Glomerular visceral epithelial cell (primary cell): ENCODE data around the gene SDR42E2.
"Not testable (repeated sequence)": the region's sequence is repeated elsewhere in the genome, so short reads cannot be mapped to it uniquely, and the experiment has no call there.

Source experiments
- DNase-seq: peaks from one replicate; pipeline ENCODE4 v3.0.0-alpha.2; 2016; ENCODE audit errors: extremely low spot score

The SDR42E2 gene

DNA sequence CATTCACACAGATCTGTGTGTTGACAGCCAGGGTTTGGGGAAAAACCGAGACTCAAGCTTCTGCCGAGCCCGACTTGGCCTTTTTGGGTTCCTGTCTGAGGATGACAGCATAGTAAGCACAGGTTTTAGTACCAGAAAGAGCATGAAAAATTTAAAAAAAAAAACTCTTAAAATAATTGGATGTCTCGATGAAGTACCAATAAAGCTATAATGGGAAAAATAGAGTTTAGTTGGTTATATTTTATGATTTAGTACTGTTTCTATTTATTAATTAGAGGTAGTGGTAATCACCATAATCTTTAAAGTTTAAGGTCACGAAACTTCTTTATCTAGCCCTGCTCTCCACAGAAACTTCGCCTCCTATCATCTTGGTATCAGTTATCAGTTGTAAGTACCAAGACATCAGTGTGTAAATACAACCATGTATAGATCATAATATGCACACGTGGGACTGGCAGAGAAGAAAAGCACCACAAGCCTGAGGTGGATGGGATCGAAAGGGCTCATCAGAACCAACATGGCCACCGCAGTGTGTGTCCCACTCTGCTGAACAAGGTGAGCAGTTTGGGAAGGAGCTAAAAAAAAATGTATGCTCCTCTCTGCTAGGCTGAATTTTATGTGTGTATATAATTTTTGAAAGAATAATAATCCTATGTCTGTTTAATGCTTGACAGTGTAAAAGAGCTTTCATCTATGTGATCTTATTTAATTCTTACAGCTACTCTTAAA lies 29.4 kb downstream of the SDR42E2 start:
- DNase-seq = no peak

- DNase-seq = peak; percentile 81
Measured at GRCh38 chr16:22192261-22193062, 30.2 kb downstream of the SDR42E2 start.

- no peak for DNase-seq
Measured at GRCh38 chr16:22193063-22193411, 30.7 kb downstream of the SDR42E2 start.

- no peak for DNase-seq
Measured at GRCh38 chr16:22194707-22195444, 32.6 kb downstream of the SDR42E2 start.

DNA sequence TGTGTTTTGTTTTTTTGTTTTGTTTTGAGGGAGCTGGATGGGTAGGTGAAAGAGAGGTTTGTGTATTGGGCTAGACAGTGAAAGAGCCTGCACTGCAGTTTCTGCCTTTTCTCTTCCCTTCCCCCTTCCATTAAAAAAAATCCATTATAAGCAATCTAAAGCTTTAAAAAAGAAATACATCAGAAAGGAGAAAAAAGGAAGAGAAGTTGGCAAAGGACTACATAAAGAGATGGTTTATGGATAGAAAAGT lies 33.1 kb downstream of the SDR42E2 start:
- no peak for DNase-seq

GRCh38 chr16:22195695-22196558 lies 33.6 kb downstream of the SDR42E2 start:
- DNase-seq = peak; percentile 91

- DNase-seq = not testable (repeated sequence)
Measured at GRCh38 chr16:22196559-22197168, 34.4 kb downstream of the SDR42E2 start.

DNA sequence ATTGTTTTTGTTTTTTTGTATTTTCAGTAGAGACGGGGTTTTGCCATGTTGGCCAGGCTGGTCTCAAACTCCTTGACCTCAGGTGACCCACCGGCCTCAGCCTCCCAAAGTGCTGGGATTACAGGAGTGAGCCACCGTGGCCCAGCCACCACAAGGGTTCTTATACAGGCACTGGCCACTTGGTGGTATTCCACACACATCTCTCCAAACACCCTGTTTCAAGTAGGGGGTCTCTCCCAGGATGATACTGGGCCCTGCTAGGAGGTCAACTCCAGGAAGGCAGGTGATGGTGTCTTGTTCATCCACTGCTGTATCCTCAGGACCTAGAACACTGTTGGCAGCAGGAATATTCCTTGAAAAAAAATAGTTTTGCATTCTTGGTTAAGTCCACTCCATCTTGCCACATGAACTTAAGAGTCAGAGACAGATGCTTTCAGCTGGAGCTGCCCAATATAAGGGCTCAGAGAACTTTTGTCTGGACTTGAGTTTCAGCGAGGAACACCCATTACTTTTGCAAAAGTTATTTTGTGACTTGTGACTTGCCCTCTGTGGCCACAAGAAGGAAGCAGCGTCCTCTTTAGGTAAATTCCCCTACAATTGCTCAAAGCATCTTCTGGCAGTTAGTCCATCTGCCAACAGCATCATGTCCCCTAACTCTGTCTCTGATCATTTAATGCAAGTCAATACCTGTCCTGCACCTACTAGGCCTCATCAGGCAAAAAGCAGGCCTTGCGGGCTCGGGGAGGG lies 36.4 kb downstream of the SDR42E2 start:
- no peak for DNase-seq

GRCh38 chr16:22202261-22202637 lies 39.9 kb downstream of the SDR42E2 start:
- DNase-seq = no peak

GRCh38 chr16:22203091-22203490 lies 40.8 kb downstream of the SDR42E2 start:
- DNase-seq = no peak

- no peak for DNase-seq
Measured at GRCh38 chr16:22204091-22204655, 41.9 kb downstream of the SDR42E2 start.

GRCh38 chr16:22205577-22206012 lies 43.3 kb downstream of the SDR42E2 start:
- no peak for DNase-seq

- DNase-seq = peak; percentile 96
Measured at GRCh38 chr16:22206013-22206841, 43.9 kb downstream of the SDR42E2 start, which contains the start of gene EEF2K. TSS of gene EEF2K (plus strand) at chr16:22206278. CDS start at chr16:22225730, 19,452 bp downstream.

- peak; percentile 39 for DNase-seq
Measured at GRCh38 chr16:22206842-22207714, 44.8 kb downstream of the SDR42E2 start.

- no peak for DNase-seq
Measured at GRCh38 chr16:22207715-22208360, 45.5 kb downstream of the SDR42E2 start.

GRCh38 chr16:22210285-22210684 lies 48.0 kb downstream of the SDR42E2 start:
- no peak for DNase-seq

- DNase-seq = no peak
Measured at GRCh38 chr16:22210854-22211253, 48.5 kb downstream of the SDR42E2 start.

GRCh38 chr16:22213236-22213635 lies 50.9 kb downstream of the SDR42E2 start:
- DNase-seq = no peak
